D341Med (cell line): ENCODE data around the gene OLFM2.
"Not testable (repeated sequence)": the region's sequence is repeated elsewhere in the genome, so short reads cannot be mapped to it uniquely, and the experiment has no call there.

ENCODE experiments used
- DNase-seq: peaks from one replicate; pipeline ENCODE4 v3.0.0; 2012; ENCODE audit warnings: low spot score

OLFM2 gene

DNA sequence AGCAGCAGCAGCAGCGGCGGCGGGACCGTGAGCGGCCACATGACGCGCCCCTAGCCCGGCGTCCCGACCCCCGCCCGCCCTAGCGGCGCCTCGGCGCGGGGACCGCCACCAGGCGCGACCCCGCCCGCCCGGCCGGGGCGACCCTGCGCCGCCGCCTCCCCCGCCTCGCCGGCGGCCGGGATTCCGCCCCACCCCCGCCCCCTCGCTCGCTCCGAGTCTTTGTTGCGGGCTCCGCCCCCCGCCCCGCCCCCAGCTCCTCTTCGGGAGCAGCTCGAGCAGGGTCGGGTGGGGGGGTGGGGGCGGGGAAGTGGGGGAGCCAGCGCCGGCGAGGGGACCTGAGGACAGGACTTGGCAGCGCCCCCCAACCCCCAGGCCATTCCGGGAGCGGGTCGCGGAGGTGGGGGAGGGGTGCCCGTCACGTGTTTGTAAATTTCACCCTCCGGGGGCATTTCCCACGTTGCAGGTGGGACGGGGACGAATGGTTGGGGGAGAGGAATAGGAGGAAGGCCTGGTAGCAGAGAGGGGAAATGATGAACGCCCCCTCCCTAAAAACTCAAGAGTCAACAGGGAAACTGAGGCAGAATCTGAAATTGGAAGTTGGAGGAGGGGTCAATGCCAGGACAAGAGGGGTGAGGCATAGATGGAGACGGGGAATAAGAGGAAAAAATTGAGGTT, at the start of gene OLFM2:
TSS of gene OLFM2 (minus strand) at position 190 of the 675 bp plus-strand sequence. CDS start at position 41, 149 bp downstream.
- DNase-seq, result peak; percentile 79

DNA sequence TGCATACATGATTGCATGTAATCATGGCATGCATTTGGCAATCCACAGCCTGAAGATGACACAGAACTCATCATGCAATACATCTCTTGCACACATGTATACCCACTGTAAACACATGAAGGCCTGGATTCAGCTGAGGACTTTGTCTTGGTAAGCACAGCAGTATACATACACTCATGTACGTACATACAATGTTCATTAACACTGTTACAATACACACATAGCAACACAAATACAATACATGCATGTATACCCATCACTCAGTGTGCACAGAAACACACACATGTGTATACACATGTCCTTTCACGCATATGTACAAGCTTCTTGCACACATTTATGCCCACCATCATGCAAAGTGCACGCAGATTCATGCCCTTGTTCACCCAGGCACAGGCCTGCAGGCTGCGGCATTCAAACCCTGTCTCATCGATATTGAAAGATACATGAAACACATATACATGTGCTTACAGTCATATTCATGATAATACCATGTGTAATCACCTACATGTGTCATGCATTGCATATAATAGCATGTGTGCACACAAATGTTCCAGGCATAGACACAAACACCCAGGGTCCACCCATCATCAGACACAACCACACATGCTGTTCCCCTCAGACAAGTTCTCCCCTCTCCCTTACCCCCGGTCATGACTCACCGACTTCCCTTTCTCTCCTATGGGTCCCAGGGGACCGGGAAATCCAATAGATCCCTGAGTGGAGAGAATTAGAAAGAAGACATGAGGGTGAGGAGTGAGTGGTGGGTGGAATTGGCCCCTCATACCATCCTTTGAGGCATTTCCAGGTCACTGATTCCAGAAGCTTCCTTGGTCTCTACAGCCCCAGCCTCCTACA, 45.3 kb upstream of the OLFM2 start:
- DNase-seq, result no peak

DNA sequence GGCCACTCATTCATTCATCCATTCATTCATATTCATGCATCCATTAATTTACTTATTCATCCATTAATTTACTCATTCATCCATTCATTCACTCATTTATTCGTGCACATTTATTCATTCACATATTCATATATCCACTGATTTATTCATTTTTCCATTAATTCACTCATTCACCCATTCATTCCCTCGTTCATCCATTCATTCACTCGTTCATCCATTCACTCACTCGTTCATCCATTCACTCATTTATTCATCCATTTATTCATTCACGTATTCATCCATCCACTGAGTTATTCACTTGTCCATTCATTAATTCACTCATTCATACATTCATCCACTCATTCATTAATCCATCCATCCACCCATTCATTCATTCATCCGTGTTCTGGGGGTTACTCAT, 35.8 kb upstream of the OLFM2 start:
- no peak for DNase-seq

DNA sequence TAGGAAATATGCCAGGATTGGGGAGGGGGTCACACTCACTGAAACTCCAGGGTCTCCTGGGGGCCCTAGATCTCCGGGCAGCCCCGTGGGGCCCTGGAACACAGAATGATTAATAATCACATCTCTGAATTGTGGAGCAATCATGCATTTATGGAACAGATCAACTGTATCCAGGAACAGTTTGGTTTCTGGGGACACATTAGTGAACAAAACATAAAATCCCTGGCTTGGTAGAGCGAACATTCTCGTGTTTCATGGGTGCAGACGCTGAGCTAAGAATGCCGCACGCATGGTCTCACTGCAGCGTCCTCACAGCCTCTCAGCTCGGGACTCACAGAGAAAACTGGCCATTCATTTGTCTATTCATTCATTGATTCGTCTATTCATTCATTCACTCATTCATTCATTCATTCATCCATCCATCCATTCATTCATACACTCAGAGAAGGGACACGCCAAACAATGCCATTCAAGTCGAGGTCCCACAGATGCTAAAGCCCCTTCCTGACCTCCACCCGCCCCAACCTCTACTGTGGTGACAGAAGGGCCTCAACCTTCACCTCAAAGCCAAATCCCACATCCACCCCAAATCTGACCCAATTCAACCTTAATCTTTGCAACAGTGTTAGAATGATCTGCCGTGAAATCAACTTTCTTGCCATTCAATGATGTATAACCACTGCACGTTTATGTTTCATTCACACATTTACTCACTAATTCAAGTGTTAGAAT, 35.0 kb upstream of the OLFM2 start:
- no peak for DNase-seq

DNA sequence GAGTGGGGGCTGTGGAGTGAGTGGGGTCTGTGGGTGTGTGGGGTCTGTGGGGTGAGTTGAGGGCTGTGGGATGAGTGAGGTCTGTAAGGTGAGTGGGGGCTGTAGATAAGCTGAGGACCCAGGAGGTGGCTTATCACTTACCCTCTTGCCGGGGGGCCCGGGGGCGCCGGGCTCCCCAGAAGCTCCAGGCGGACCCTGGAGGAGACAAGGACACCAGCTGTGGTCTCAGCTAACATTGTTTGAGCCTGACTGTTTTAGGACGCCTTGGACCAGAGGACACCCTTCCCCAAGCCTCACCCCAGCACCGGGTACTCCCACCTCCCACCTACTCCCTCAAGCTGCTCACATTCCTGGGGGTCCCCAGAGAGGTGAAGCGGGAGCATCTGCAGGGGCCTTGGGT, 34.2 kb upstream of the OLFM2 start:
- DNase-seq, result no peak

DNA sequence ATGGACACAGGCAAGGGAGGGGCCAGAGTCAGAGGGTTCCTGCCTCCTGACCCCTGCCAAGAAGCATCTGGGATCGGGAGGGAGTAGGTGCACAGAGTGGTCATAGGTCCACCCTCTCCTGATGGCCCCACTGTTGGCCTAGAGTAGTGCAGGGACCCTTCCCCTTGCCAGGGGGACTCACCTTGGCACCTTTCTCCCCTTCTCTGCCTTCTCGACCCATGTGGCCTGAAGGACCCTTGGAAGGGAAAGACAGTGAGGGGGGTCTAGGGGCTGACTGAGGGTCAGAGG, 33.3 kb upstream of the OLFM2 start:
- no peak for DNase-seq

DNA sequence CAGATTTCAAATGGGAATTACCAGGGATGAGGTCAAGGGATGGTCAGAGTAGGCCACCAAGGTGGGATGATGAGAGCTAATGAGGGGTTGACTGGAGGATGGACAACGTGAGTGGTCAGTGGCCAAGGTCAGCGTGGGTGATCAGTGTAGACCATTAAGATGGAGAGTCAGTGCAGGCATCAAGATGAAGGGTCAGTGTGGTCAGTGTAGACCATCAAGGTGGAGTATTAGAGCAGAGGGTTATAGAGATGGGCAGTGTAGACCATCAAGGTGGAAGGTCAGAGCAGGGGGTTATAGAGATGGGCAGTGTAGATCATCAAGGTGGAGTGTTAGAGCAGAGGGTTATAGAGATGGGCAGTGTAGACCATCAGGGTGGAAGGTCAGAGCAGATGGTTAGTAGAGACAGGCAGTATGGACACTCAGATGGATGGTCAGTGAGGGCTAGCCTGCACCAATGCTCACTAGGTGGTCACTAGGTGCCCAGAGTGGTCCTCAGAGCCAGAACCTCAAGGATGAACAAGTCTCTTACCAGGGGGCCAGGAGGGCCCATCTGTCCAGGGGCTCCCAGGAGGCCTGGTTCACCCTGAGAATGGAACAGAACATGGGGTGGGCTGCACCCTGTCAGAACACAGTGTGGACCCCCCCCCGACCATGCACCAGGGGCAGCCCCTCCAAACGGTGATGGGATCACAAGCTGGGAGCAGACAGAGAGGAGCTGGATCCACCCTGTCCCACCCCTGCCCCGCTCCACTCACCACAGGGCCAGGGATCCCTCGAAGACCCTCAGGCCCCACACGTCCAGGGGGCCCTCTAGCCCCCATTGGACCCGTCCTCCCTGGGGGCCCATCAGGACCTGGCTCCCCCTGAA, 32.7 kb upstream of the OLFM2 start:
- no peak for DNase-seq

DNA sequence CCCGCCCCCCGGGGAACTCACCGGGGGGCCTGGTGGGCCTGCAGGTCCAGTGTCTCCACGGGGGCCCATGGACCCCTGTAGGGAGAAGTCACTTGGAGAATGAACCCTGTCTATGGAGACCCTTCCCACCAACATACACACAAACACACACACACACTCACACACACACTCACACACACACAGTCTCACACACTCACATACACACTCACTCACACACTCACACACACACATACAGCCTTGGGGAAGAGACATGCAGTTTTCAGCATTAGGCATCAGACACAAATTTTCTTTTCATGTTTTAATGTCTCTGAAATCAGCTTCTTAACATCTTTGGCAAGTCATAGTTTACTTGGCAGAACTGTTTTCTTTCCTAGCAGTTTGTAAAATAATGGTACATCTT, 31.0 kb upstream of the OLFM2 start:
- no peak for DNase-seq

DNA sequence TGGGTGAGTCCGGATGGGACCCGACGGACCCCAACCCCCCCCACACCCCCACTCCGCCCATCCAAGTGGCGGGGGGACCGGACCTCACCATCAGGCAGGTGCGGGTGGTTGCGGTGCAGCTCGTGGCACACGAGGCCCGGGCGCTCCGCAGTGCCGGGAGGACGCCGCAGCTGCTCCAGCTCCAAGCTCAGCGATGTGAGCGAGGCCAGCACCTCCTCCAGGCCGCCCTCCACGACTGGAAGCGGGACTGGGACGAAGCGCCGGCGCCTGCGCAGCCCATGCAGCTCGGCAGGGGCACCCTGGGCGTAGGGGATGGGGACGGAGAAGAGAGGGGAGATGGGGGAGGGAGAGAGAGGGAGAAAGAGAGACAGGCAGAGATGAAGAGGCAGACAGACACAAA, 30.1 kb upstream of the OLFM2 start:
- no peak for DNase-seq

DNA sequence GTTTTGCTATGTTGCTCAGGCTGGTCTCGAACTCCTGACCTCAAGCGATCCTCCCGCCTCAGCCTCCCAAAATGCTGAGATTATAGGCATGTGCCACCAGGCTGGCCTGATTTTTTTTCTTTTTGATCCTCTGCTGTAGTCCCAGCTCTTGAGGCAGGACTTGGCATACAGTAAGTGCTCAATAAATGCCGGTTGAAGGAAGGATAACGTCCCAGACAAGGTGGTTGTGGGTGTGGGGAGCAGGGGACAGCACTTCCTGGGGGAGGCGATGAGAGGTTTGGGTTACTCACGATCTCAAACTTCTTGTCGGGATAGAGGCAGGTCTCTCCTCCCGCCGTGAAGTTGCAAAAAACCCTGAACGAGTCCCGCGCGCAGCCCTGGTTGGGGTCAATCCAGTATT, 29.7 kb upstream of the OLFM2 start:
- no peak for DNase-seq

DNA sequence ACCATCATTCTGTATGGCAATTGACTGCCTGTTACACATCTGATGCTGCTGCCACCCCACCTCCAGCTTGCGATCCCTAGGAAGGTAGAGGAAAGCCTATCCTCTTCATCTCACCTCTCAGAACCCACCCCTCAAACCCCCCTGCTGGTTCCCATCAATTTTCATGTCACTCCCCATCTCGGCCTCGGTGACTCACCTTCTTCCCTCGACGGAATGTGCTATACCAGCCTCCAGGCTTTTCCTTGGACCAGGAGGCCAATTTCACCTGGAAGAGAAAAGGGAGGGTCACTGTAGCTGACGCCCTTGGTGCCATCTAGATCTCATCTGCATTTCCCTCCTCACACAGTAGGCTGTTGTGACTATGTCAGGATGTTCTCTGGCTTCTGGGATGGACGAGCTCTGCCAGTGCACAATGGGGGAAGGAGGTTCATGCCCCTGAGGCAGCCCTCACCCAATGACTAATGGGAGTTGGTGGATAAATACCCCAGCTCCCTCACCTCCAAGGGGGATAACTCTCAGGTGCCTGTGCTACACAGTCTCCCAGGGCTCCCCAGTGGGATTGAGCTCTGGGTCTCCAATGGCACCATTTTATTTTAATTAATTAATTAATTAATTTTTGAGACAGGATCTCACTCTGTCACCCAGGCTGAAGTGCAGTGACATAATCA, 26.4 kb upstream of the OLFM2 start:
- DNase-seq, result no peak

DNA sequence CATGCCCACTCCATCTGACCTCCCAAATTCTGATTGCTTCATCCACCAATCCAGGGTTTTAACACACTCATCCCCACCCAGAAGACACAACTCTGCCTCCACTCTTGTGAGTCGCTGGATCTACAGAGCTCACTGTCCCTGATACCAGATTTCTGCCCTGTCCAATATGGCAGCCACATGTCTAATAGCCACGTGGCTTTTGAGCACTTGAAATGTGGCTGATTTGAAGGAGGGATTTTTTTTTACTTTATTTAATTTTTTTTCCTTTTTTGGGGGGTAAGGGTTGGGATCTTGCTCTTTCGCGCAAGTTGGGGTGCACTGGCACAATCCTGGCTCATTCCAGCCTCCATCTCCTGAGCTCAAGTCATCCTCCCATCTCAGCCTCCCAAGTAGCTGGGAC, 24.8 kb upstream of the OLFM2 start:
- DNase-seq, result no peak

DNA sequence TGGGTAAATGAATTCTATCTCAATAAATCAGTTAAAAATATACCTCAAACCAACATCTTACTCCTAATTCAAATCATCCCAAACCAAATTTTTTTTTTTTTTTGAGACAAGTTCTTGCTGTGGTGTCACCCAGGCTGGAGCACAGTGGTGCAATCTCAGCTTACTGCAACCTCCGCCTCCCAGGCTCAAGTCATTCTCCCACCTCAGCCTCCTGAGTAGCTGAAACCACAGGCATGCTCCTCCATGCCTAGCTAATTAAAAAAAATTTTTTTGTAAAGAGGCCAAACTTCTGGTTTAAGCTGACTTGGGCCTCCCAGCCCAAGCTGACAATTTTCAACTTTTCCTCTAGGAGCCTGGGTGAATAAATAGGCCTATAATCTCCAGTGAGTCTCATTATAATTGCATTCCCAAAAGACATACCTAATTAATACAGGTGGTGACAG, 22.1 kb upstream of the OLFM2 start:
- no peak for DNase-seq

DNA sequence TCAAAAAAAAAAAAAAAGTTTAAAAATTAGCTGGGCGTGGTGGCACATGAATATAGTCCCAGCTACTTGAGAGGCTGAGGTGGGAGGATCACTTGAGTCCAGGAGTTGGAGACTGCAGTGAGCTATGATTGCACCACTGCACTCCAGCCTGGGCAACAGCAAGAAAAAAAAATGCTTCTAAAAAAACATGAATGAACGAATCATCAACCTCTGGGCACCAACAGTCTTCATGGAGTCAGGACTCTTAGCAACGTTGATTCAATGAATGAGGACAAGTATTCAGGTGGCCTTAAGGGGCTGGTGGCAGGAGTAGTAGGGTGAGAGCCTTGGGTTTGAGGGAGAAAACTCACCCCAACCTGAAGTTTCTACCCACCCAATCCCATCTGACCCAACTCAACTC, 20.6 kb upstream of the OLFM2 start:
- DNase-seq, result no peak

DNA sequence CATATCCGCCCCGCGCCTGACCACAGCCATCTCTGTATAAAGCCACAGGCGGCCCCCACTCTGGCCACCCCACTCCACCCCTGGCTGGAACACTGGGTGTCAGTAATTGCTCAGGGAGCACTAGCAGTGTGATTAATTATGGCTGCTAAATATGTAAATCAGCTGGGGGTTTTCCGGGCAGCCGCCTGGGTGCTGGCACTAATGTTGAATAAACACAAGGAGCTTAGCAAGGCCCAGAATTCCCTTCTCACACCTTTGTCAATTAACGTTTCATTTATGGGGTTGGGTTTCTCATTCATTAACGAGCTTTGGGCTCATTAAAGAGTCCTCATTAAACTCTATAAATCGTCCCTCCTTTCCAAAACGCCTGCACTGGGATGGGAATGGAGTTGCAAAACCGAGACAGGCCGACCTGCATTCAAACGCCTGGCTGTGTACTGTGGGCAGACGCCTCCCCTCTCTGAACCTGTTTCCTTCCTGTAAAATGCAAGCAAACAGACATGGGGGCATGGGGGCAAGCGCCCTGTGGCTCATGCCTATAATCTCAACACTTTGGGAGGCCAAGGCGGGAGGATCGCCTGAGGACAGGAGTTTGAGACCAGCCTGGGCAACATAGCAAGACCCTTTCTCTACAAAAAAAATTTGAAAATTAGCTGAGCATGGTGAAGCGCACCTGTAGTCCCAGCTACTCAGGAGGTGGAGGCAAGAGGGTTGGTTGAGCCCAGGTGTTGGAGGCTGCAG, 17.7 kb upstream of the OLFM2 start:
- DNase-seq, result no peak

DNA sequence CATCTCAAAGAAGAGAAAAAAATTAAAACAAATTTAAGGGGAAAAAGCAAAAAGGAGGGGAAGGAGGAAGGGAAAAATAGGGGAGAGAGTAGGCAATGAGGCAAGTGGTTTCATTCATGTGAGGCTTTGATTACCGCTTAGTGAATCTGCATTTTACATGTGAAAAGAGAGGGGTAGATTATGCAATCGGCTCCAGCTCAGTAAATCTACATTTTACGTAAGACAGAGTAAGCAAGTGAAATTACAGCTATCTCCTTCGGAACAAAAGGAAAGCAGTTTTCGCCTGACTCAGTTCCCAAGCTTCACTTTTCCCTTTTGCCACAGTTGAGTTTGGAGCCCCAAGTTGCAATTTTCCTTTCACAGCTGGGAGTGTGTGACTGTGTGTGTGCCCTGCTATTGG, 16.0 kb upstream of the OLFM2 start:
- DNase-seq, result no peak

DNA sequence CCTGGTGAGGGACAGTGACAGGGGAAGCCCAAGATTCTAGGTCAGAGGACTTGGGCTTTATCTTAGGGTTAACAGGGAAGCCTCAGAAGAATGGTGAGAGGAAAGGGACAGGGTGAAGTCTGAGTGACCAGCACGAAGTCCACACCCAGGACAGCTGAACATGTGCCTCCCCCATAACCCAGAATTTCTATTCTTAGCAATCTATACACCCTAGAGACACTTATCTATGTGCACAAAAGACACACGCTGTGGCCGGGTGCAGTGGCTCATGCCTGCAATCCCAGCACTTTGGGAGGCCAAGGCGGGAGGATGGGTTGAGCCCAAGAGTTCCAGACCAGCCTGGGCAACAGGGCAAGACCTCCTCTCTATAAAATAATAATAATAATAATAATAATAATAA, 11.1 kb upstream of the OLFM2 start:
- no peak for DNase-seq

DNA sequence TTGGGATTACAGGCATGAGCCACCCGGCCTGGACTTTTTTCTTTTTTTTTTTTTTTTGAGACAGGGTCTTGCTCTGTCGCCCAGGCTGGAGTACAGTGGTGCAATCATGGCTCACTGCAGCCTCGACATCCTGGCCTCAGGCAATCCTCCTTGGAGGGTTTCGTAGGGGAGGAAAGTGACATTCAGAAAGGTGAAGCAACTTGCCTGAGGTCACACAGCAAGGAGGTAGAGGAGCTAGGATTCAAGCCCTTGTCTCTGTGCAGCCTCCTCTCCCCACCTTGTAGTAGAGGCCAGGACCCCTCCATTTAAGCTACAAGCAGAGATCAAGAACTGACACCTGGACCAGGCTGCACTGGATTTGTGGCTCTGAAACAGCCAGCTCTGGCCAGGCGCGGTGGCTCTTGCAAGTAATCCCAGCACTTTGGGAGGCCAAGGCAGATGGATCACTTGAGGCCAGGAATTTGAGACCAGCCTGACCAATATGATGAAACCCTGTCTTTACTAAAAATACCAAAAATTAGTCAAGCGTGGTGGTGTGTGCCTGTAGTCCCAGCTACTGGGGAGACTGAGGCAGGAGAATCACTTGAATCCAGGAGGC, 10.3 kb upstream of the OLFM2 start:
- not testable (repeated sequence) for DNase-seq

DNA sequence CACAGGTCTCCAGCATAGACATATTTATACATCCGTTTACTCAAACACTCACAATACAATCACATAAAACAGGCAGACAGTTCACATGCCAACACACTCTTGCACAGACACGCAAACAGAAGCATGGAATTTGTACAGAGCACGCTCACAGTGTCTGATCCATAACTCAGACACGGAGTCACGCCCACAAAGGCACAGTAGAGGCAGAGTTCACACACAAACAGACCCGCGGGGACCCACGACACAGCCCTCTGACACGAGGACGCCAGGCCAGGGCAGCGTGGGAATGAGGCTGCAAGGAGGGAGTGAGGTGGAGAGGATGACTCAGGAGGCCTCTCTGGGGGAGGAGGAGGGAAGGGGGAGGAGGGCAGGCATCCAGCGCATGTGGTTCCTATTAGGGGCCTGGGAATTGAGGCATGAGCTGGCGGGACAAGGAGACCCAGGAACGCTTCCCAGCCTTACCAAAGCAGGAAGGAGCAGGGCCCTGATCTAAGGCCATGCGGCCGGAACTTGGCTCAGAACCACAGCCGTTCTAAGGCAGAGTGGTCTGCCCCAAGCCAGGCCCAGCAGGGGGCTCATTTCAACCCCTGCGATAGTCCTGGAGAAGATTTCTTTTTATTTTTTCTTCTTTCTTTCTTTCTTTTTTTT, 9.1 kb upstream of the OLFM2 start:
- no peak for DNase-seq

DNA sequence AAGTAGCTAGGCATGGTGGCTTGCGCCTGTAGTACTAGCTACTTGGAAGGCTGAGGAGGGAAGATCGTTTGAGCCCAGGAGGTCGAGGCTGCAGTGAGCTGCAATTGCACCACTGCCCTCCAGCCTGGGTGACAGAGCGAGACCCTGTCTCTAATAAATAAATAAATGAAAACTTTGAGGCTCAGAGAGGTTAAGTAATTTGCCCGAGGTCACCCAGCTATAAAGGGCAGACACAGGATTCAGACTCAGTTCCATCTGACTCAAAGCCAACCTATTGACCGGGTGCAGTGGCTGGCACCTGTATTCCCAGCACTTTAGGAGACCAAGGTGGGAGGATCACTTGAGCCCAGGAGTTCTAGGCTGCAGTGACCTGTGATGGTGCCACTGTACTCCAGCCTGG, 7.4 kb upstream of the OLFM2 start:
- DNase-seq, result no peak
